SK-N-DZ (cell line): ENCODE results near the gene RADIL.

Experiments used
- DNase-seq: peaks from one replicate; pipeline ENCODE4 v3.0.0-alpha.2; 2015; ENCODE audit warnings: low spot score

RADIL gene

GRCh38 chr7:4775848-4776623 is 107.5 kb downstream of the RADIL start:
- no peak for DNase-seq

- DNase-seq: peak; percentile 96
Observed at GRCh38 chr7:4775250-4775847, 108.2 kb downstream of the RADIL start, which contains the start of gene AP5Z1. TSS of gene AP5Z1 (plus strand) at chr7:4775623. CDS start at chr7:4775716, 93 bp downstream.

- DNase-seq: peak; percentile 23
Observed at GRCh38 chr7:4774658-4775249, 108.8 kb downstream of the RADIL start.

GRCh38 chr7:4774007-4774406 is 109.5 kb downstream of the RADIL start:
- no peak for DNase-seq

GRCh38 chr7:4772306-4772705 is 111.2 kb downstream of the RADIL start:
- no peak for DNase-seq

GRCh38 chr7:4771737-4772136 is 111.8 kb downstream of the RADIL start:
- DNase-seq: no peak

GRCh38 chr7:4770886-4771285 is 112.6 kb downstream of the RADIL start:
- no peak for DNase-seq

- DNase-seq: no peak
Observed at GRCh38 chr7:4769761-4770160, 113.8 kb downstream of the RADIL start.

- no peak for DNase-seq
Observed at GRCh38 chr7:4768597-4769569, 114.6 kb downstream of the RADIL start.

- DNase-seq: no peak
Observed at GRCh38 chr7:4766666-4767519, 116.6 kb downstream of the RADIL start.

- DNase-seq: no peak
Observed at GRCh38 chr7:4765776-4766490, 117.6 kb downstream of the RADIL start.

- DNase-seq: no peak
Observed at GRCh38 chr7:4764402-4765007, 119.0 kb downstream of the RADIL start.

GRCh38 chr7:4763794-4764185 is 119.7 kb downstream of the RADIL start:
- DNase-seq: no peak

GRCh38 chr7:4763091-4763793 is 120.3 kb downstream of the RADIL start:
- no peak for DNase-seq

GRCh38 chr7:4762121-4763055 is 121.1 kb downstream of the RADIL start:
- no peak for DNase-seq

GRCh38 chr7:4760952-4761351 is 122.6 kb downstream of the RADIL start:
- DNase-seq: no peak

GRCh38 chr7:4759211-4759610 is 124.3 kb downstream of the RADIL start:
- DNase-seq: no peak

- no peak for DNase-seq
Observed at GRCh38 chr7:4758791-4759190, 124.7 kb downstream of the RADIL start.
